NB4 (cell line): ENCODE results near the gene SH3PXD2B.

Experiments
- MAX ChIP-seq: IDR thresholded peaks from 2 replicates; pipeline ENCODE4 v1.6.1; 2011; ENCODE audit warnings: low read depth, low read length
- POLR2A ChIP-seq: IDR thresholded peaks from 2 replicates; pipeline ENCODE4 v1.6.1; 2011; ENCODE audit warnings: mild to moderate bottlenecking; ENCODE audit not compliant: insufficient read length; ENCODE audit errors: extremely low read depth
- TF ChIP-seq, protein P1 (sequence below): IDR thresholded peaks from one replicate; pipeline ENCODE4 v1.5.1; 2012; ENCODE audit warnings: low read depth, low read length

DNA sequence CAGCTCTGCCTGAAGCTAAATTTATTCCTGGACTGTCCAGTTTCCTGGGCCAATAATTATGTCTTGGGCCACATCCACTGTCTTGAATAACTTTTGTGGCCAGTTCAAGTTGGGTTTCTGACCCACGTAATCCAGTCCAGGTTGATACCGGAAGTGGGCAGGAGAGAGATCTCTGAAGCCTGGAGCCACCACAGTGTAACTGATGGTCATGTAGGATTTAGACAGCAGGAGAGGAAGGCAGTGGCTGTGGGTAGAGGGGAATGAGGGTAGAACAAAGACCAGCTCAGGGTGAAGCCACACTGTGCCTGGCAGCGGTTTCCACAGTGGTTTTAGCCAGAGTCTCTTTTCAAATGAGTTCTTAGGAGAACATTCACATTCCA lies 30.2 kb downstream of the SH3PXD2B start:
- TF ChIP-seq, protein P1, sequence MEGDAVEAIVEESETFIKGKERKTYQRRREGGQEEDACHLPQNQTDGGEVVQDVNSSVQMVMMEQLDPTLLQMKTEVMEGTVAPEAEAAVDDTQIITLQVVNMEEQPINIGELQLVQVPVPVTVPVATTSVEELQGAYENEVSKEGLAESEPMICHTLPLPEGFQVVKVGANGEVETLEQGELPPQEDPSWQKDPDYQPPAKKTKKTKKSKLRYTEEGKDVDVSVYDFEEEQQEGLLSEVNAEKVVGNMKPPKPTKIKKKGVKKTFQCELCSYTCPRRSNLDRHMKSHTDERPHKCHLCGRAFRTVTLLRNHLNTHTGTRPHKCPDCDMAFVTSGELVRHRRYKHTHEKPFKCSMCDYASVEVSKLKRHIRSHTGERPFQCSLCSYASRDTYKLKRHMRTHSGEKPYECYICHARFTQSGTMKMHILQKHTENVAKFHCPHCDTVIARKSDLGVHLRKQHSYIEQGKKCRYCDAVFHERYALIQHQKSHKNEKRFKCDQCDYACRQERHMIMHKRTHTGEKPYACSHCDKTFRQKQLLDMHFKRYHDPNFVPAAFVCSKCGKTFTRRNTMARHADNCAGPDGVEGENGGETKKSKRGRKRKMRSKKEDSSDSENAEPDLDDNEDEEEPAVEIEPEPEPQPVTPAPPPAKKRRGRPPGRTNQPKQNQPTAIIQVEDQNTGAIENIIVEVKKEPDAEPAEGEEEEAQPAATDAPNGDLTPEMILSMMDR, result no peak
- no peak for TF ChIP-seq POLR2A
- TF ChIP-seq MAX, result no peak
